ENCODE data around the gene VMAC.
A peak's percentile ranks its signal among the peaks of the same experiment; 100 is the strongest.
"Not testable (repeated sequence)": the region's sequence is repeated elsewhere in the genome, so short reads cannot be mapped to it uniquely, and the experiment has no call there.

Gene VMAC

GRCh38 chr19:5884065-5884811 is 20.4 kb upstream of the VMAC start:
- not testable (repeated sequence) for DNase-seq

- no peak for DNase-seq
These were observed 15.2 kb upstream of the VMAC start for GRCh38 chr19:5889288-5889971.

DNA sequence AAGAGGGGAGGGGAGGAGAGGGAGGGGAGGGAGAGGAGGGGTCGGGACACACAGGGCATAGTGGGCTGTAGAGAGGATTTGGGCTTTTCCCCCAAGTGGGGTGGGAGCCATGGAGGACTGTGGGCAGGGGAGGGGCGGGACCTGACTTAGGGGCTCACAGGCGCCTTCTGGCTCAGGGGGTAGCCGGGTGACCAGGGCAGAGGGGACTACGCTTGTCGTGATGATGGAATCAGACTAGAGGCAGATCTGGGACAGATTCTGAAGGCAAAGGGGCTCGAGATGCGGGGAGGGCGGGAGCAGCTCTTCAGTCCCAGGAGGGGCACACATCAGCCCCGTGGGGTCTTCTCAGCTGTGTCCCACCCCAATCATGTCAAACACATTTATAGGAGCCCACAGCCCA is 14.6 kb upstream of the VMAC start:
- no peak for DNase-seq

GRCh38 chr19:5891572-5891937 is 13.1 kb upstream of the VMAC start:
- DNase-seq, result no peak

DNA sequence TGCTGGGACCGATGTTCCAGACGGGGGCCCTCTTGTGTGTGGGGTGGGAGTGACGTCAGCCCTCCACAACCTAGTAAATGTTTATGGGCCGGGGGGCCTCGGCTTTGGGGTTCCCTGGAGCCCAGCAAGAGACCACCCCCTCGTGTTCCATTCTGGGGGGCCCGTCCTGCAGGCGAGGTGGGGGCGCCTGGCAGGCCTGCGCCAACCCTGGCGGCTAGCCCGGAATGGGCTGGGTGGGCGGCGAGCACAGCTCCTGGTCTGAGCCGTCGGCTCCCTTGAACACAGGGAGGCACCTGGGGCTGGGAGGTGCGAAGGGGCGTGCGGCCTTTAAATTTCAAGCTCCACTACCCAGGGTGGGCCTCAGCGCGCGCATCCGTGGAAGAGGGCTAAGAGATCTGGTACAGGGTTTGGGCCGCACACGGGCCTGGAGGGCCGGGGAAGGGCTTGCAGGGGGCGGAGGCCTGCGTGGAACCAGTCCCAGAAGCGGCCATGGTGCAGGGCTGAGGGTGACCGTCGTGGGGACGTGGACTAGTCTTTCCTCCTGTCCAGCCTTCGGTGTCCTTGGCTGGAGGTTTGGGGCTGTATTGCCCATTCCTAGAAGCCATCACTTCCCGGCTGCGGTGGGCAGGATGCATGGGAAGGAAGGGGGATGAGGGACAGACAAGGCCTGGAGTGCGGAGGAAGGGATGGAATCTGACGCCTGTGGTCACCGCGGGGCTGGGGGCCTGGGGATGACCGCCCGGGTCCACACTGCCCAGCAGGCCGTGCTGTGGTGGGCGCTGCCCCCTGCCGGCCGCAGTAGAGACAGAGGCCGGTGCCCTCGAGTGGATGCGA is 12.5 kb upstream of the VMAC start:
- no peak for DNase-seq

GRCh38 chr19:5892772-5893275 is 11.8 kb upstream of the VMAC start:
- no peak for DNase-seq

GRCh38 chr19:5893296-5893903 is 11.3 kb upstream of the VMAC start:
- no peak for DNase-seq

GRCh38 chr19:5893907-5894703 is 10.6 kb upstream of the VMAC start:
- DNase-seq, result no peak

DNA sequence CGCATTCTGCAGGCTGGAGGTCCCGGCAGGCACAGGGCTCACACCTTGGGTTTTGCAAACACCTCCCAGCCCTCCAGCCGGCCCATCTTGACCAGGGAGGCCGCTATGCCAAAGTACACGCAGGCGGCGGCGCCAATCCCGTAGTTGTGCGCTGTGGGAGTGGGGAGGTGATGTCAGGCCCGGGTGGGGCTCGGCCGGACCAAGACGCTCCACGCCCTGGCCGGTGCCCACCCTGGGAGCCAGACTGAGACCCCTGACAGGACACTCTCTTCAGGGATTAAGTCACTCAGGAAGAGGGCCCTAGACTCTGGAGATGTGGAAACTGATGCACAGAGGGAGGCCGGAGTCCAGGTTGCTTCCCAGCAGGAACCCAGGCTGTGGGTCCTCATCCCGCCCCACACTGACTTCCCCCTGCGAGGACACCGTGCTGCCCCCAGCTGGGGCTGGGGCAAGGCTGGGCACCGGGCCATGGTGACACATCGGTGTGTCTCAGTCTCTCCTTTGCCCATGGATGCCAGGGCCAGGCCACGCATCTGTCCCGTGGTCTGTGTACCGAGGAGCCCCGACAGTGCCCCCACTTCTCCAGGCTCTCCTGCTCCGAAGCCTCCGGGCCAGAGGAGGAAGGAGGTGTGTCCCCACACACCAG is 9.8 kb upstream of the VMAC start:
- no peak for DNase-seq

- no peak for DNase-seq
These were observed 9.3 kb upstream of the VMAC start for GRCh38 chr19:5895409-5895808.

DNA sequence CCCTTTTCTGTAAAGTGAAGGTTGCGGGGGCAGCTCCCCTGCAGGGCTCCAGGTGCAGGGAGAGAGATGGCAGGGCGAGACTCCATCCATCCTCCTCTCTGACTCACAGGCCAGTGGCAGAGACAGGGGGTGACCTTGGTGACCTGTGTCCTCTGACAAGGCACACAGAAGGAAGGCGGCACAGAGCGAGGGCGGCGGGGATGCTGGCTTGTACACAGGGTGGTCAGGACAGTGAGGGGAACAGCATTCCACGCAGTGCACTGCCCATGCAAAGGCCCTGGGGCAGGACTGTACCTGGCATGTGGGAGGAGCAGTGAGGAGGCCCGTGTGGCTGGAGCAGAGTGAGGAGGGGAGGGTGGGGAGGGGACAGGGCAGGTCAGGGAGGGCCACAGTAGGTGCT is 8.8 kb upstream of the VMAC start:
- no peak for DNase-seq

DNA sequence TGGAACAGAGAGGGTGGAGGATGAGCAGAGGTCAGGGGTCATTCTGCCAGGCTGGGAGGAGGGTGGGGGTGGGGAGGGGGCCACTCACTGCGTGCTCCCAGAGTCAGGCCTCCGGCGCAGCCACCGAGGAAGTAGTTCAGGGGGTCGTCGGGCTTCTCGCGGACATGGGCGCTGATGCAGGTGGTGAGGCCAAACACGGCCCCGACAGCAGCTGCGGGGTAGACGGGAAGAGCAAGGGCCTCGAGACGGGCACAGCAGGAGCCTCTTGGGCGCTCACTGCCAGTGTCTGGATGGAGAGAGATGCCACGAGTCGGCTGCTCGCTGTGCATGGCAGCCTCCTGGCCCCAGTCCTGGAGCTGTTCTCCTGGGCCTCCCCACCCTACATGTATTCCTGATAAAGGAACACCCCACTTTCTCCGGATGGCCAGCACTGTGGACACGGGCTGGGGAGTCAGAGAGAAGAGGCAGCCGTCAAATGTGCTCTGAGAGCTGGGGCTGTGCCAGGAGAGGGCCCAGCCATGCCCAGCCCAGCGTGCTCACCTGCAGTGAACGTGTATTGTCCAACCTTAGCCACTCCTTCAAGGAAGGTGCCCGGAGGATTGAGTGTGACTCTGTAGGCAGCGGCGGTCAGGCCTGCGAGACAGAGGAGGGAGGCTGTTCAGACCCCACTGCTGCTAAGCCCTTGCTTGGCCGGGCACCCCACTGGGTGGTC is 8.2 kb upstream of the VMAC start:
- no peak for DNase-seq

GRCh38 chr19:5897189-5897969 is 7.3 kb upstream of the VMAC start:
- no peak for DNase-seq

GRCh38 chr19:5899728-5900526 is 4.7 kb upstream of the VMAC start:
- DNase-seq, result no peak

DNA sequence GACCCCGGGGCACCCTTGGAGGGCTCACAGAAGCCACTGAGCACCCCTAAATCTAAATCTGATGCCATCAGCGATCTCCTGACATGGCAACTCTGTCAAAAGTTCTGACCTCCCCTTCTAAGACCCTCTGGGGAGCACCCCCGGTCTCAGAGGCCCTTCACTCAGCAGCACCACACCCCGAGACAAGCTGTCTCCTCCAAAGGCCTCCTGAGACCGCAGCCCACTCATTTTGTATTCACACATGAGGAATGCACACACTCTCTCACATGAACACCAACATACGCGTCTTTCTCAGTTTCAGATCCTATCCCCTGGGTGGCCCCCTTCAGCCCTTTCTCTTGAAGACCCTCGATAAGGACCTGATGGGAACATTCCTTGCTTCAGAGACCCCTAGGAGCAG is 3.7 kb upstream of the VMAC start:
- no peak for DNase-seq

- no peak for DNase-seq
These were observed 1.5 kb upstream of the VMAC start for GRCh38 chr19:5903056-5903623.

DNA sequence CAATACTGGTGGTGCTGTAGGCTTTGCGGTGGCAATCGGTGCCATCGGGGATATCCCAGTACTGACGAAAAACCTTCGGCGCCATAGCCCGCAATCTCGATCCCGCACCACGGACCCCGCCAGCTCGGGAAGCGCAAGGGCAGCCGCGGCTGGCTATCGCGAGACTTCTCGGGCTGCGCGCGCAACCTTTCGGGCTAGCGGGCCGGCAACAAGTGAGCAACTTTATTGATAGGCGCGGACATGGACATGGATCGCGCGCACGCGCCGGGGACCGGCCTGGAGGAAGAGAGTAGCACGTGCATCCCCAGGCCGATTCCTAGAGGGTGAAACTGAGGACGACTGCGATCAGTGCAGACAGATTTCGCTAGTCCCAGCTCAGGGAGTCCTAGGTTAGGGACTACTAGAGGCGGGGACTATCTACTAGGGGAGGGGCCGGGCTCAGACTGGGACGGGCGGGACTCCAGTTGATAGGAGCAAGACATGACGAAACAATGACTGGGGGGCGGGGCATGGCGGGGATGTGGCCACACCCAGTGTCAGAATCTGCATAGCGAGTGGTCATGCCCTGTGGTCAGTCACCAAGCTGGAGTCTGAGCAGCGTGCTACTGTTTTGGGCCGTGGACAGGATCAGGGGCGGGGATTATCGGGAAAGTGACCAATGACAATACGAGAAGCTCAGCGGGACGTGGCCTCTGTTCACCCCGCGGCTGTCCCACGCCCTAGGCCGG is 884 bp upstream of the VMAC start, which contains the start of gene NDUFA11:
Gene NDUFA11 (minus strand): TSS at position 167 of the 728 bp plus-strand sequence. CDS start 82 bp downstream, at position 85.
- peak; percentile 88 for DNase-seq

DNA sequence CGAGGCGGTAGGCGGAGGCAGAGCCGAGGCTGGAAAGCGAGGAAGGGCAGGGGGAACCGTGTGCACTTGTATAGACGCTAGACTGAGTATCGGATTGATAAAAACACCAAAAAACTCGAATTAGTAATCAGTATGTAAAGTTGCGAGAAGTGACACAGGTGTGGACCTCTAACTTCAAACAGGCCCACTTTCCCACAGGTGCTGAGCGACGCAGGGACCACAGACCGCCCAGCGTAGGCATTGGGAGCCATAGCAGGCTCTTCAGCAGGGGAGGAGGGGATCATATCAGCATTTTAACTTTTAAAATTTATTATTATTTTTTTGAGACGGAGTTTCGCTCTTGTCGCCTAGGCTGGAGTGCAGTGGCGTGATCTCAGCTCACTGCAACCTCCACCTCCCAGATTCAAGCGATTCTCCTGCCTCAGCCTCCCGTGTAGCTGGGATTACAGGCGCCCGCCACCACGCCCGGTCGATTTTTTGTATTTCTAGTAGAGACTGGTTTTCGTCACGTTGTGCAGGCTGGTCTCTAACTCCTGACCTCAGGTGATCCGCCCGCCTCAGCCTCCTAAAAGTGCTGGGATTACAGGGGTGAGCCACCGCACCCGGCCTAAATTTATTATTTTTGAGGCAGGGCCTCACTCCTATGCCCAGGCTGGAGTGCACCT is 574 bp downstream of the VMAC start:
- DNase-seq, result no peak

Data from 8988T (cell line).